ENCODE results near the gene ZNF488.

ZNF488 gene

GRCh38 chr10:47414752-47415519, 30.8 kb upstream of the ZNF488 start:
- in situ Hi-C loops (cut with MboI; ENCODE audit: low sequenced_read_pairs), result no loop called here
- H3K4me1 ChIP-seq, result no peaks in the 10 kb centered on the region

DNA sequence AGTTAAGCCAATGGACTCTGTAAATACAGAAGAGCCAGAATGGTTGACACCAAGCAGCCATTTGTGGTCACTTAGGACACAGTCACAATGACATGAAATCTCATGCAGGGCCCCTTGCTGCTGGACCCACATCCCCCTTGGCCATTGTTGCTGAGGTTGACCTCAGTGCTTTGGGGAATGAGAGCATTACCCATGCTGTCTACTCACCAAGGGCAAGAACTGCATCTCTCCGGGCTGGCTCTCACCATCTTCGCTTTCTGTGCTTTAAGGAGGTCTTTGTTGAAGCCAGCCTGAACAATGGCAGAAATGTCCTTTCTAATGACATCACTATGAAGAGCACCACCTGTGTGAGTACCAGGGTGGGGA, 30.1 kb upstream of the ZNF488 start:
- H3K27me3 ChIP-seq (ENCODE audit: low read depth), result no peaks in the 10 kb centered on the region
- DNase-seq (ENCODE audit: low spot score in 2 of 2), result no peak

More at GRCh38 chr10:47414752-47415519, 30.8 kb upstream of the ZNF488 start:
- H3K9me3 ChIP-seq, result no peaks in the 10 kb centered on the region
- no peak for DNase-seq (ENCODE audit: low spot score in 2 of 2)
- H3K4me3 ChIP-seq, result no peak overlapping the region
- no peaks in the 10 kb centered on the region for H3K27me3 ChIP-seq (ENCODE audit: low read depth)
- no peaks in the 10 kb centered on the region for H3K36me3 ChIP-seq (replicated peaks)

DNA sequence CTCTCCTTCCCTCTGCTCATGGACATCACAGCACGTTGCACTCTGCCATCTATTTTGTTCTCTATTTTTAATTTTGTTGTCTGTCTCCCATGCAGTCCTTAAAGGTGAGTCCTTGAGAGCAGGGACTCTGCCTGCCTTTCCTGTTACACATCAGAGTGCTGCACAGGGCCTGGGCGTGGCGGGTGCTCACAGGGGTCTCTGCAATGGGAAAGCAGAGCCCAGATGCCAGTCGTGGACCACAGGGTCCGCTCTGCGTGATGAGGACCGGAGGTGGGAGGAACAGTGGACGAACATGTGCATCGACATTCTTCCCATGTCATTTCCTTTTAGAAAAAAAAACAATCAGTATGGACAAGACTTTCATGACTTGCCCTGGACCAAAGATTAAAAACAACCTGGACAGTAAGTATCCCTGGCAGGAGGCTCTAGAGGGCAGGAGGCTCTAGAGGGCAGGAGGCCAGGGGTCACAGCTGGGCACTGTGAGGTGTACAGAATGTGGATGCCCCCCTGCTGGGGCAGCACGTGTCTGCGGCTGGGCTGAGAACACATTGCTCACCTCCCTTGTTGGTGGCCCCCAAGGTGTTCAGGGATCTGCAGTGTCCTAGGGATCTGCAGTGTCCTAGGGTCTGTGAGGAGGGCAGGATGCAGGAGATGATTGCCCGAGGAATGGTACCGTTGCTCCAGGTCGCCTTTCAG, 29.6 kb upstream of the ZNF488 start:
- Histone ChIP-seq H3K4me3 (no peak overlapping the region), H3K27me3 (ENCODE audit: low read depth) (no peaks in the 10 kb centered on the region), H3K4me1 (no peaks in the 10 kb centered on the region), H3K9me3 (no peaks in the 10 kb centered on the region), H3K36me3 (replicated peaks) (no peaks in the 10 kb centered on the region)
- DNase-seq (ENCODE audit: low spot score in 2 of 2), result no peak
- in situ Hi-C loops (cut with MboI; ENCODE audit: low sequenced_read_pairs), result no loop called here

More for the DNA sequence above, 30.1 kb upstream of the ZNF488 start:
- in situ Hi-C loops (cut with MboI; ENCODE audit: low sequenced_read_pairs), result no loop called here
- H3K4me1 ChIP-seq, result no peaks in the 10 kb centered on the region
- H3K4me3 ChIP-seq, result no peak overlapping the region
- no peaks in the 10 kb centered on the region for H3K9me3 ChIP-seq
- no peaks in the 10 kb centered on the region for H3K36me3 ChIP-seq (replicated peaks)

DNA sequence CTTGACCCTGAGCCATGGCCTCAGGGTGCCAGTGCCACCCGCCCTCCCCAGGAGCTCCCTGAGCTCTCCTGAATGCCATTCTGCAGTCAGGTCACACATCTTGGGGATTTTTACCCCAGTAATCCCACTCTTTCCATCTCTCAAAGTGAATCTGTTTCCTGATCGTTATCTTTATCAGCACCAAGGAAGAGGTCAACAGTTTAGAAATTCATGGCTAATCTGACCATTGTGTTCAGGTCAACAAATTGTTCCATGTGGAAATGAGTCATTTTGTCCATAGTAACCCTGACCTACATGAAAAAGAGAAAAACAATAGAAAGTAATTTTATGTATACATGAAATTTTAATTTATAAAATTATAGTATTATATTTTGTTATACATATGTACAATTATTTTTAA, 28.8 kb upstream of the ZNF488 start:
- Histone ChIP-seq H3K27me3 (ENCODE audit: low read depth) (no peaks in the 10 kb centered on the region), H3K4me1 (no peaks in the 10 kb centered on the region), H3K9me3 (no peaks in the 10 kb centered on the region), H3K4me3 (no peak overlapping the region), H3K36me3 (replicated peaks) (no peaks in the 10 kb centered on the region)
- in situ Hi-C loops (cut with MboI; ENCODE audit: low sequenced_read_pairs), result no loop called here
- no peak for DNase-seq (ENCODE audit: low spot score in 2 of 2)

- Histone ChIP-seq H3K4me1 (no peaks in the 10 kb centered on the region), H3K36me3 (replicated peaks) (no peaks in the 10 kb centered on the region), H3K4me3 (no peak overlapping the region), H3K9me3 (no peaks in the 10 kb centered on the region), H3K27me3 (ENCODE audit: low read depth) (no peaks in the 10 kb centered on the region)
- no peak for DNase-seq (ENCODE audit: low spot score in 2 of 2)
- in situ Hi-C loops (cut with MboI; ENCODE audit: low sequenced_read_pairs), result no loop called here
These were observed 28.2 kb upstream of the ZNF488 start for GRCh38 chr10:47412177-47412730.

- no peaks in the 10 kb centered on the region for H3K27me3 ChIP-seq (ENCODE audit: low read depth)
- H3K4me3 ChIP-seq, result no peak overlapping the region
- DNase-seq (ENCODE audit: low spot score in 2 of 2), result no peak
- H3K36me3 ChIP-seq (replicated peaks), result no peaks in the 10 kb centered on the region
- H3K4me1 ChIP-seq, result no peaks in the 10 kb centered on the region
- H3K9me3 ChIP-seq, result no peaks in the 10 kb centered on the region
- in situ Hi-C loops (cut with MboI; ENCODE audit: low sequenced_read_pairs), result no loop called here
These were observed 26.8 kb upstream of the ZNF488 start for GRCh38 chr10:47410862-47411261.

DNA sequence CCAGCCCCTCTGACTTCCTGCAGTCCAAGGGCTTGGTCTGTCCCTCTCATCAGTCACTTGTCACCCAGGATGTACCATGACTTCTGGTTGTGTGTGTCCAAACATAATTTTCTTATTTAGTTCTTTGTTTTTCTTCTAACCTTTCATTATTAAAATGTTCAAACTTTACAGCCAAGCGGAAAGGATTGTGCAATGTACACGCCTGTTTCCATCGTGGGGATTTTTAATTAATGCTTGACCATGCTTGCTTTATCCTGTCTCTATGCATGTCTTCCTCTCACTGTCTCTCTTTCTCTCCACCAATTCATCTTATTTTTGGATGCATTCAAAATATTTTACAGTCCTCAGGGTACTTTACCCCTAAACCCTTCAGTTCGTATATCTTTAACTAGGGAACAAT, 26.2 kb upstream of the ZNF488 start:
- H3K27me3 ChIP-seq (ENCODE audit: low read depth), result no peaks in the 10 kb centered on the region
- no peaks in the 10 kb centered on the region for H3K9me3 ChIP-seq
- no peak overlapping the region for H3K4me3 ChIP-seq
- no peaks in the 10 kb centered on the region for H3K4me1 ChIP-seq
- in situ Hi-C loops (cut with MboI; ENCODE audit: low sequenced_read_pairs), result no loop called here
- no peaks in the 10 kb centered on the region for H3K36me3 ChIP-seq (replicated peaks)
- no peak for DNase-seq (ENCODE audit: low spot score in 2 of 2)

- no peaks in the 10 kb centered on the region for H3K4me1 ChIP-seq
- in situ Hi-C loops (cut with MboI; ENCODE audit: low sequenced_read_pairs), result no loop called here
These were observed 25.8 kb upstream of the ZNF488 start for GRCh38 chr10:47409866-47410256.

DNA sequence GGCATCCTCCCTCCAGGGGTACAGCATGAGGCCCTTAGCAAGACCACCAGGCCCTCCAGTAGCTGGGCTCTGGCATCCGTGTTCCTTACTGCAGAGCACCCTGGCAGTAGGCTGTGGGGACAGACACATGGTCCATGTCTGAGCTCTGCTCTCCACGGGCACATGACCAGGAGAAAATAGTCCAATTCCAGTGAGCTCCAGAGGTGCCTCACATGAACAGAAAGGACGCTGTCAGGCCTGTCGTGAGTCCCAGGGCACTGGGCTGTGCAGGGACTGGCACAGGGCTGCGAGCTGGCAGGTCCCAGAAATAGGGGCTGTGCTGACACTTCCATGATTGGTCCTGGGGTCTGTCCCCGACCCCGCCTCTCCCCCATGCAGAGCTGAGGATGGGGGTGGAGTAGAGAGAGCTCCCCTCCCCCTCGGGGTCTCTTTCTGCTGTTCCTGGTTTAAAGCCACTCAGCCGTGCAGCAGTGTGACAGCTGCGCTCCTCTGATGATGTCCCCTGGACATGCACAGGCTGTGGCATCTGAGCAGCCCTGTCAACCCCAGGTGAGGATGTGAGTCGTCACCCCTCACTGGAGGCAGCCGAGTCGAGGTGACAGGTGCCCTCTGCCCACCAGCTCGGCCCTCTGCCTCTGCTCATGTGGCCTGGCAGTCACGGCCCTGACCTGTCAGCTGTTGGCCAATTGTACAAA, 25.2 kb upstream of the ZNF488 start:
- H3K36me3 ChIP-seq (replicated peaks), result no peaks in the 10 kb centered on the region
- no peaks in the 10 kb centered on the region for H3K9me3 ChIP-seq
- no peaks in the 10 kb centered on the region for H3K27me3 ChIP-seq (ENCODE audit: low read depth)
- no peaks in the 10 kb centered on the region for H3K4me1 ChIP-seq
- no peak for DNase-seq (ENCODE audit: low spot score in 2 of 2)
- in situ Hi-C loops (cut with MboI; ENCODE audit: low sequenced_read_pairs), result no loop called here
- H3K4me3 ChIP-seq, result no peak overlapping the region

More at GRCh38 chr10:47409866-47410256, 25.8 kb upstream of the ZNF488 start:
- Histone ChIP-seq H3K36me3 (replicated peaks) (no peaks in the 10 kb centered on the region), H3K27me3 (ENCODE audit: low read depth) (no peaks in the 10 kb centered on the region), H3K9me3 (no peaks in the 10 kb centered on the region), H3K4me3 (no peak overlapping the region)
- DNase-seq (ENCODE audit: low spot score in 2 of 2), result no peak

- Histone ChIP-seq H3K4me1 (no peaks in the 10 kb centered on the region), H3K27me3 (ENCODE audit: low read depth) (no peaks in the 10 kb centered on the region), H3K9me3 (no peaks in the 10 kb centered on the region), H3K4me3 (no peak overlapping the region), H3K36me3 (replicated peaks) (no peaks in the 10 kb centered on the region)
- in situ Hi-C loops (cut with MboI; ENCODE audit: low sequenced_read_pairs), result no loop called here
- no peak for DNase-seq (ENCODE audit: low spot score in 2 of 2)
These were observed 24.5 kb upstream of the ZNF488 start for GRCh38 chr10:47408606-47409005.

GRCh38 chr10:47406870-47407691, 23.0 kb upstream of the ZNF488 start:
- no peaks in the 10 kb centered on the region for H3K27me3 ChIP-seq (ENCODE audit: low read depth)
- H3K9me3 ChIP-seq, result no peaks in the 10 kb centered on the region
- no peak for DNase-seq (ENCODE audit: low spot score in 2 of 2)
- H3K4me3 ChIP-seq, result no peak overlapping the region
- no peaks in the 10 kb centered on the region for H3K36me3 ChIP-seq (replicated peaks)
- in situ Hi-C loops (cut with MboI; ENCODE audit: low sequenced_read_pairs), result no loop called here
- no peaks in the 10 kb centered on the region for H3K4me1 ChIP-seq

DNA sequence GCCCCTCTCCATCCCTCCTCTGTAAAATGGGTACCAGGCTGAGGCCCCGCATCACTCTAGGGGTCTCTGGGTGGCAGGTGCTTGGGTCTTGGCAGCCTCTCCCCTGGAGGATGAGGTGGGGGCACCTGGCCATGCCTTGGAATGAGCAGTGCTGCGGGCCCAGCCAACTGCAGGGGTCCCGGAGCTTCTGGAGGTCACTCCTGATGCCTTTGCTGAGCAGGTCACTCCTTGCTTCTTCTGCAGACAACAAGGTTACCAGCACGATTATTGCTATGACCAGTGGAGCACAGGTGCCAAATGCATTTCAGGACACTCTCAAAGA, 22.4 kb upstream of the ZNF488 start:
- Histone ChIP-seq H3K4me3 (no peak overlapping the region), H3K9me3 (no peaks in the 10 kb centered on the region), H3K4me1 (no peaks in the 10 kb centered on the region), H3K36me3 (replicated peaks) (no peaks in the 10 kb centered on the region), H3K27me3 (ENCODE audit: low read depth) (no peaks in the 10 kb centered on the region)
- in situ Hi-C loops (cut with MboI; ENCODE audit: low sequenced_read_pairs), result no loop called here
- no peak for DNase-seq (ENCODE audit: low spot score in 2 of 2)

DNA sequence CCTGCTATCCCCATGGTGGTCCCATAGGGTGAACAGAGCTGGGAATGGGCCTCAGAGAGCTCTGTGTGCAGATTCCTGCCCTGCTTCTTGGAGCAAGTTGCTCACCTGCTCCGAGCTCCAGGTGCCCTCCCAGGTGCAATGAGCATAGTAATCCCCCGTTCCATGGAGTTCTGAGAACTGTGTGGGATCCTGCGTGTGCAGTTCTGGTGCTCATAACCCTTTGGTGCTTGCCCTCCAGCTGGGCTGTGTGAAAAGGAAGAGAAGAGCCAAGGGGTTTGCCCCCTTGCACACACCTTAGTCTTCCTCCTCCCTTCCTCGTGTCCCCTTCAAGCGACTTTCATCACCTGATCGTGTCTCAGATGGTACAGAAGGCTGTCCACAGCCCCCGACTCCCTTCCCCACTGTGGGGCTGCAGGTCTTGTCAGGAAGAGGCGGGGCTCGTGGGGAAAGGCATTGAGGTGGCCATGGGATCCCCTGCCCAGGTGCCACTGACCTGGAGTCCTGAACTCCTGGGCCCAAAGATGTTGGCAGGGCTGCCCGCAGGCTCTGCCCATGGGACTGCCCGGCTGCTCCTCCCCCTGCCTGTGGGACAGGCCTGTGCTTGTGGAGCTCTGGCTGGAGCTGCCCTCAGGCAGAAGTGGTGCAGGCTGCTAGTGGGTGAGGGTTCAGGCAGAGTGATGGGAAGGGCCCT, 21.9 kb upstream of the ZNF488 start:
- in situ Hi-C loops (cut with MboI; ENCODE audit: low sequenced_read_pairs), result no loop called here
- Histone ChIP-seq H3K27me3 (ENCODE audit: low read depth) (no peaks in the 10 kb centered on the region), H3K36me3 (replicated peaks) (no peaks in the 10 kb centered on the region), H3K4me1 (no peaks in the 10 kb centered on the region), H3K9me3 (no peaks in the 10 kb centered on the region), H3K4me3 (no peak overlapping the region)
- DNase-seq (ENCODE audit: low spot score in 2 of 2), result no peak
